HG03378 (cell line): ENCODE measurements around the gene ZNHIT6.

Experiments used
- ATAC-seq: cut with Tn5 transposase; IDR thresholded peaks from one replicate; pipeline ENCODE4 v1.9.1; 2021; ENCODE audit warnings: mild to moderate bottlenecking, moderate library complexity; ENCODE audit not compliant: unreplicated experiment

The ZNHIT6 gene

GRCh38 chr1:85599681-85600080, 108.6 kb downstream of the ZNHIT6 start:
- ATAC-seq: no peak
